HG03039 (cell line): ENCODE results near the gene NLN.
"Not testable (repeated sequence)": the region's sequence is repeated elsewhere in the genome, so short reads cannot be mapped to it uniquely, and the experiment has no call there.

ENCODE experiments used
- ATAC-seq: cut with Tn5 transposase; IDR thresholded peaks from one replicate; pipeline ENCODE4 v1.9.1; 2021; ENCODE audit warnings: mild to moderate bottlenecking, moderate library complexity; ENCODE audit not compliant: unreplicated experiment

NLN gene

GRCh38 chr5:65866837-65867521 is 145.0 kb downstream of the NLN start:
- ATAC-seq = no peak

DNA sequence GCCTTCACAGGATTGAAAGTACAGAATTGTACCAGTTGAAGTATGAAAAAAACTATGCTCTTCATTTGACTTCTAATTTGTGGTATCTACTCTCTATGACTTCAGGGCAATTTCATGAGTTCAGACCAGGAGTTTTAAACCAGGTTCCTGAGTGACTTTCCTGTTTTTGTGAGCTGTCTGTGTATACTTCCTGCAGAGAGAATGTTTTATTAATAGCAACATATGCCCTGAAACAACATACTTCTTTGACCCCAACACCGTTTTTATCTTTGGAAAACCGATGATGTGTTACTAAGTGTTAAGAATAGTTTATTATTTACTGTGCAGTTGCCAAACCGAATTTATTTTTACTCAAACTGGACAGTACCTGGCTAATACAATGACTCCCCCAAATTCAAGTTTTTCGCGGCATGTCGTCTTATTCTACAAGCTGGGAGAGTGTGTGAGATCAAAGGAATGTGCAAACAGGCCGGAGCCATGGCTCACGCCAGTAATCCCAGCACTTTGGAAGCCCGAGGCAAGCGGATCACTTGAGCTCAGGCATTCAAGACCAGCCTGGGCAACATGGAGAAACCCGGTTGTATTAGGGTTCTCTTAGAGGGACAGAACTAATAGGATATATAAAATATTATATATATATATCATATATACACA is 145.7 kb downstream of the NLN start:
- ATAC-seq = no peak

DNA sequence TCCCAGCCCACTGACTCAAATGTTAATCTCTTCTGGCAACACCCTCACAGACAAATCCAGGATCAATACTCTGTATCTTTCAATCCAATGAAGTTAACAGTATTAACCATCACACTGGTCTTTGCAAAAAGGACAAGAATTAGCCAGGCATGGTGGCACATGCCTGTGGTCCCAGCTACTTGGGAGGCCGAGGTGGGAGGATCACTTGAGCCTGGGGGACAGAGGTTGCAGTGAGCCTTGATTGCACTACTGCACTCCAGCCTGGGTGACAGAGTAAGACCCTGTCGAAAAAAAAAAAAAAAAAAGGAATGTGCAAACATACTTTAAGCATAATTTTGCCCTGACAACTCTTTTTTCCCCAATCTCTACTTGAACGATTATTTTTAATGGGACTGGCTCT is 146.5 kb downstream of the NLN start:
- no peak for ATAC-seq

DNA sequence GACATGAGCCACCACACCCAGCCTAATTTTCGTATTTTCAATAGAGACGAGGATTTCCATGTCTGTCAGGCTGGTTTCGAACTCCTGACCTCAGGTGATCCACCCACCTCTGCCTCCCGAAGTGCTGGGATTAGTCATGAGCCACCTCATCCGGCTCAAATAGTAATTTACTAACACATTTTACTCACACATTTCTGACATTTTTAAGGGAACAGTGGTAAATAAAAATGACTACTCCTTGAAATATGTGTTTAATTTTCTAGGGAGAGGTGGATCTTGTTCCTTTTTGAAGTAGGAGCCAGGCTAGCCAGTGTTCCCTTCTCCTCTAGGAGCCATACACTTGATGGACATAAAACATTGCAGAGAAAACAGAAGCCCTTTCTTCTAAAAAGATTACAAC is 149.2 kb downstream of the NLN start:
- no peak for ATAC-seq

GRCh38 chr5:65871776-65872175 is 149.8 kb downstream of the NLN start:
- ATAC-seq = not testable (repeated sequence)

- no peak for ATAC-seq
Observed at GRCh38 chr5:65873181-65873750, 151.3 kb downstream of the NLN start.

GRCh38 chr5:65874241-65874640 is 152.2 kb downstream of the NLN start:
- no peak for ATAC-seq

DNA sequence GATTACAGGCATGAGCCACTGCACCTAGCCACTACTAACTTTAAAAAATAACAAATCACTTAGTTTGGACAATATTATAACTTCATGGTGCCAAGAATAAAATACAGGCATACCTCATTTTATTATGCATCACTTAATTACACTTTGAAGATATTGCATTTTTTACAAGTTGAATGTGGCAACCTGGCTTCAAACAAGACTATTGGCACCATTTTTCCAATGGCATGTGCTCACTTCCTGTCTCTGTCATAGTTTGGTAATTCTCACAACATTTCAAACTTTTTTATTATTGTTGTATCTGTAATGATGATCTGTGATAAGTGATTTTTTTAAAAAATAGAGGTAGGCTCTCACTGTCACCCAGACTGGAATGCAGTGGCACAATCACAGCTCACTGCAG is 154.5 kb downstream of the NLN start:
- no peak for ATAC-seq

DNA sequence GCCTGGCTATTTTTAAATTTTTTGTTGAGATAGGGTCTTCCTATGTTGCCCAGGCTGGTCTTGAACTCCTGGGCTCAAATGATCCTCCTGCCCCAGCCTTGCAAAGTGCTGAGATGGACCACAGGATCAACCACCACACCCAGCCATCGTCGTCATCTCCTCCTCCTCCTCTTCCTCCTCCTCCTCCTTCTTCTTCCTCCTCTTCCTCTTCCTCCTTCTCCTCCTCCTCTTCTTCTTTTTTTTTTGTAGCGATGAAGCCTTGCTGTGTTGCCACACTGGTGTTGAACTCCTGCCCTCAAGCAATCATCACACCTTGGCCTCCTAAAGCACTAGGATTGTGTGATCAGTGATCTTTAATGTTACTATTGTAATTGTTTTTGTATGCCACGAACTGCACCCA is 155.0 kb downstream of the NLN start:
- ATAC-seq = no peak
